ENCODE data around the gene EPHA6.

The EPHA6 gene

DNA sequence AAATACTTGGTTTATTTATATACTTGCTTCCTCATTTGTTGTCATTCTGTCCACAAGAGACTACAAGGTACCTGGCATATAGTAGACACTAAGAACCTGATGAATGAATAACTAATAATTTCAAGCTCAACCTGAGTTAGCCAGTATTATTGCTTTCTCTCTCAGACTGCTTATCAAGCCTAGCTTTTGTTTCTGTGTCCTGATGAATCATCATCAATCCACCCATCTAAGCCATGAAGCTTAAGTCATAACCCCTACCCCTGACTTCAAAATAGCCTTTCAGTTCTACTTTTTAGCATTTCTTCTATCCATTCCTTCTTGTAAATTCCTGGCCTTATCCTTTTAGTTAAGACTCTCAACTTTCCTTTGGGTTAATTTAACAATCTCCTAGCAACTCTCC lies 420.8 kb downstream of the EPHA6 start:
- TF ChIP-seq, protein P1, sequence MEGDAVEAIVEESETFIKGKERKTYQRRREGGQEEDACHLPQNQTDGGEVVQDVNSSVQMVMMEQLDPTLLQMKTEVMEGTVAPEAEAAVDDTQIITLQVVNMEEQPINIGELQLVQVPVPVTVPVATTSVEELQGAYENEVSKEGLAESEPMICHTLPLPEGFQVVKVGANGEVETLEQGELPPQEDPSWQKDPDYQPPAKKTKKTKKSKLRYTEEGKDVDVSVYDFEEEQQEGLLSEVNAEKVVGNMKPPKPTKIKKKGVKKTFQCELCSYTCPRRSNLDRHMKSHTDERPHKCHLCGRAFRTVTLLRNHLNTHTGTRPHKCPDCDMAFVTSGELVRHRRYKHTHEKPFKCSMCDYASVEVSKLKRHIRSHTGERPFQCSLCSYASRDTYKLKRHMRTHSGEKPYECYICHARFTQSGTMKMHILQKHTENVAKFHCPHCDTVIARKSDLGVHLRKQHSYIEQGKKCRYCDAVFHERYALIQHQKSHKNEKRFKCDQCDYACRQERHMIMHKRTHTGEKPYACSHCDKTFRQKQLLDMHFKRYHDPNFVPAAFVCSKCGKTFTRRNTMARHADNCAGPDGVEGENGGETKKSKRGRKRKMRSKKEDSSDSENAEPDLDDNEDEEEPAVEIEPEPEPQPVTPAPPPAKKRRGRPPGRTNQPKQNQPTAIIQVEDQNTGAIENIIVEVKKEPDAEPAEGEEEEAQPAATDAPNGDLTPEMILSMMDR (IDR thresholded peaks at IDR 0.05; ENCODE audit: borderline replicate concordance, insufficient read depth, low read depth, low read length), result no peak

DNA sequence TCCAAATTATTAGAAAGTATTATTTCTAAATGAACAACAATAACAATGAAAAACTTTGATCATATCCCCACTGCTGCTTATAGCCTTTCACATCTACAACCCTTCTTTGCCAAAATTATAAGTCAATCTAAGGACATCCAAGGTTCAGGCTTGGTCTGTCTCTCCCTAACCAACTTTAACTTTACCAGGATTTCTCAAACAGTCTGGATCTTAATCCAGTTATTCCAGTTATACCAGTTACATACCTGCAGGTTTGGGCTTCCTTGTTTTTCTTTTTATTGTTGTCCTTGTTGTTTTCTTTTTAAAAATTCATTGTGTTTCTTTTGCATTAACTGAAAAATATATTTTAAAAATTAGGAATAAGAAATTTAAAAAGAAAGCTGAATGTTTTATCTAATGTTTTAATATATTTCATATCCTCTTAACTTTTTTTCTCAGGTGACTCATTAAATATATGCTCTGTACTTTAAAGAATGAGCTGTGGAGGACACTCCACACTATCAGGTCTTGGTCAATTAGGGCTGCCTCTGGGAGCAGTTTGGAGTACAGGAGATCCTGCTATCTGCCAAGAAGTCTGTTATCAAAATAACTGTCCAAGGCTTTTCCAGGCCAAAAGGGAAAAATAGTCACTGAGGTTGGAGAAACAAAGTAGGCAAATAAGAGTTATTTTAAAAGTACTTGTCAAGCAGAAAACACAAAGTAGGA lies 421.4 kb downstream of the EPHA6 start:
- TF ChIP-seq, protein P1 (IDR thresholded peaks at IDR 0.05; ENCODE audit: borderline replicate concordance, insufficient read depth, low read depth, low read length), result no peak
- no peak overlapping the region for H3K4me3 ChIP-seq (ENCODE audit: low read depth, low read length)

More for the DNA sequence above, 420.8 kb downstream of the EPHA6 start:
- no peak overlapping the region for H3K4me3 ChIP-seq (ENCODE audit: low read depth, low read length)

DNA sequence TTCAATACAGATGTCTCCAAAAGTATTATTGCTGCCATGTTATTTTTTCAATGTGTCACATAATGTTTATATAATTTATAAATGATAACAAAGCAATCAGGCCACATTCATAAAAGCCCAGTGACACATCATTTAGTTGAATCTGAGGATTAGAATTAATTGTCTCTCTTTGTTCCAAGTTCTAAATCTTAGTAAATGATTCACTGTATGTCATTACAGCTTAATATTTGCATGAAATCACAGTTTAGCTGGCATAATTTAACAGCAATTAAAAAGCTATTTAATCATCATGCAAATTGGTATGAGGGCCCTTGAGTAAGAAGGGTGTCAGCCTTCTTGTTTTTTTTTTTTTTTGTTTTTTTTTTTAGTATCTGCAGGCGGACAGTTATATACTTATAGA lies 427.0 kb downstream of the EPHA6 start:
- H3K4me3 ChIP-seq (ENCODE audit: low read depth, low read length), result no peak overlapping the region
- TF ChIP-seq, protein P1 (IDR thresholded peaks at IDR 0.05; ENCODE audit: borderline replicate concordance, insufficient read depth, low read depth, low read length), result no peak

DNA sequence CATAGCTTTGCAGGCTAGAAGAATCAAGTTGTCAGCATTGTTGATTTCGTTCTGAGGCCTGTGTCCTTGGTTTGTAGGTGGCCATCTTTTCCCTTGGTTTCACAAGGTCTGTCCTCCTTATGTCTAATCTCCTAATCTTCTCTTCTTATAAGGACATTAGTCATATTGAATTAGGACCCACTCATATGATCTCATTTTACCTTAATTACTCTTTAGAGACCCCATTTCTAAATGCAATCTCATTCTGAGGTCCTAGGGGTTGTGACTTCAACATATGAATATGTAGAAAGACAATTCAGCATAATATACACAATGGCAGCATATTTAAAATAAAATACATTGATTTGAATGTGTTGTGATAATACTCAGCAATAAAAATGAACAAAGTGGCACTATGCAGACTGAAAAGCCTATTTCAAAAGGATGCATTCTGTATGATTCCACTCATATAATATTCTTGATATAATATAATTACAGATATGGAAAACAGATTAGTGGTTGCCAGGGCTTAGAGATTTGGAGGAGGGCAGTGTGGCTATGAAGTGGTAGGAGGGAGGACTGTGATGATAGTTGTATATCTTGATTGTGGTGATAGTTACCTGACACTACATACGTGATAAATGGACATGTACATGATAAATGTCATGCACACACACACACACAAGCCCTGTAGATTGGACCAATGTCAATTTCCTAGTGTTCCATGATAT lies 431.0 kb downstream of the EPHA6 start:
- H3K4me3 ChIP-seq (ENCODE audit: low read depth, low read length), result no peak overlapping the region
- TF ChIP-seq, protein P1 (IDR thresholded peaks at IDR 0.05; ENCODE audit: borderline replicate concordance, insufficient read depth, low read depth, low read length), result no peak

DNA sequence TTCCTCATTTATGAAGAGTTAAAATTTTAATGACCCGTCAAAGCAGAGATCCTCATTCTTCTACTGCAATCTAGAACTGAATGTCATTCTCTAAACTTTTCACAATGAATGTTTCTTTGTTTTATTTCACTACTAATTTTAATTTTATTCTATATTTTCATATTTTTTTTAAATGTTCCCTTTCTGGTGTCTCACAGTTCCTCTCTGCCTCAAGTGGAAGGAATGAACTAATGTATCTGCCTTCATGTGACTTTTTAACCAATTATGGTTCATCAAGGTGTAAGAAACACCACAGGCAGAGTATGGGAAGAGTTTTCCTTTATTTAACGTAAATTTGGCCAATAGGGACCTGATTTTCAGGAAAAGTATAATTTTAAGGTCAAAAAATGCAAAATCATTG lies 441.7 kb downstream of the EPHA6 start:
- TF ChIP-seq, protein P1 (IDR thresholded peaks at IDR 0.05; ENCODE audit: borderline replicate concordance, insufficient read depth, low read depth, low read length), result no peak
- no peak overlapping the region for H3K4me3 ChIP-seq (ENCODE audit: low read depth, low read length)

DNA sequence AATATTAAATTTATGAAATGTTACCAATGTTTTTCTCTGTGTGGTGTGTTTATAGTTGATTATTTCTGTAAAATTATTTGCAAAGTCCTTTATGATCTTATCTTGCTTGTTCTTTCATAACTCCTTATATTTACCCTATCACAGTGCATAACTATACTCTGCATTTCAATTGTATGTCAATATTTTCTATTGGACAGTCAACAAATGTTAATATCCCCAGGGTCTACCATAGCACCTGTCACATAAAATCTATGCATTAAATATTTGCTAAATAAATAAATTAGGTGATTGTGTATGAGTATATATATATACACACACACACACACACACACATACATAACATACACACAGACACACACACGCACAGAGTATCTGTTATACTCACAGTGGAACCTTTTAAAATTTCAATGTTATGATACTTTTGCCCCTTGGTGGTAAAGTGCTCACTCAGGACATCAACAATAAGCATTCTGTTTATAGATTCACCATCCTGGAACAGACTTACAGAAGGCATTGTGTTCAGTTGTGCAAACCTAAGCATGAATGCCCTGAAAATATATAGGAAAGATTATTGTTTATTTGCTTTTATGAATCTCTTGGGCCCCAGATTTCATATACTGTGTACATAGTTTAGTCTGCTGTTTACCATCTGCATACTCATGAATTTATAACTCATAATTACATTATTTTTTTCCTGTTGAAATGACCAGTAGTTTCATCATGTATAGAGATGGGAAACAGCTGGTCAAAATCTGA lies 443.7 kb downstream of the EPHA6 start:
- TF ChIP-seq, protein P1 (IDR thresholded peaks at IDR 0.05; ENCODE audit: borderline replicate concordance, insufficient read depth, low read depth, low read length), result no peak
- no peak overlapping the region for H3K4me3 ChIP-seq (ENCODE audit: low read depth, low read length)

Measured in GM12875 (cell line).